Thyroid gland (tissue), 4 donors: ENCODE data around the gene PLG.

Experiments used
- CTCF ChIP-seq, 6 experiments: fragments of 200-600 bp in 3 of 6; fragments of 450-650 bp in 3 of 6; sonication (generic) in 3 of 6; IDR thresholded peaks; one replicate each; pipeline ENCODE4 v1.5.1; 2016 to 2019; ENCODE audit warnings: antibody characterized with exemption in 6 of 6, mild to moderate bottlenecking in 2 of 6, inconsistent platforms in 1 of 6, moderate library complexity in 1 of 6
- POLR2A ChIP-seq, 2 donors: fragments of 450-650 bp; IDR thresholded peaks; one replicate each; pipeline ENCODE4 v1.6.1; 2017; ENCODE audit warnings: antibody characterized with exemption in 2 of 2, mild to moderate bottlenecking in 2 of 2, moderate library complexity in 1 of 2

GRCh38 chr6:160799801-160800506, 97.9 kb downstream of the PLG start:
- TF ChIP-seq CTCF (IDR thresholded peaks at IDR 0.05) (no peak), POLR2A (IDR thresholded peaks at IDR 0.05) (no peak)
